Trophoblast cell (in vitro differentiated cells and primary cell): Measurements from ENCODE around the gene GAPDH.

Source experiments
- DNase-seq, 2 donors: peaks; one replicate each; pipeline ENCODE4 v3.0.0-alpha.2; 2016
- H2AFZ ChIP-seq: 2 replicates; pipeline ENCODE4 v1.6.1; 2013; ENCODE audit warnings: low read length, moderate library complexity, mild to moderate bottlenecking; ENCODE audit not compliant: insufficient read depth, poor library complexity
- H2AK5ac ChIP-seq: 2 replicates; pipeline ENCODE4 v1.6.1; 2013; ENCODE audit warnings: mild to moderate bottlenecking, low read length
- H2BK120ac ChIP-seq: 2 replicates; pipeline ENCODE4 v1.6.1; 2013; ENCODE audit warnings: low read length, mild to moderate bottlenecking, moderate library complexity; ENCODE audit not compliant: insufficient read depth, poor library complexity
- H2BK12ac ChIP-seq: 2 replicates; pipeline ENCODE4 v1.6.1; 2013; ENCODE audit warnings: mild to moderate bottlenecking, low read length, moderate library complexity
- H2BK5ac ChIP-seq: 2 replicates; pipeline ENCODE4 v1.6.1; 2013; ENCODE audit warnings: low read length, low read depth, moderate library complexity, mild to moderate bottlenecking; ENCODE audit not compliant: poor library complexity
- H3K14ac ChIP-seq: 2 replicates; pipeline ENCODE4 v1.6.1; 2013; ENCODE audit warnings: mild to moderate bottlenecking, low read length
- H3K18ac ChIP-seq: 2 replicates; pipeline ENCODE4 v1.6.1; 2013; ENCODE audit warnings: mild to moderate bottlenecking, low read length
- H3K23ac ChIP-seq: 2 replicates; pipeline ENCODE4 v1.6.1; 2013; ENCODE audit warnings: low read length
- H3K27ac ChIP-seq: 2 replicates; pipeline ENCODE4 v1.5.1; 2013; ENCODE audit warnings: low read depth, mild to moderate bottlenecking, inconsistent platforms, low read length, moderate library complexity
- H3K27me3 ChIP-seq: 2 replicates; pipeline ENCODE4 v1.6.1; 2013; ENCODE audit warnings: inconsistent platforms, mild to moderate bottlenecking, low read length, moderate library complexity; ENCODE audit not compliant: insufficient read depth
- H3K36me3 ChIP-seq, 2 experiments: 1 replicate in 1 of 2; 2 replicates in 1 of 2; pipeline ENCODE4 v1.6.1; 2013; ENCODE audit warnings: low read length in 2 of 2, mild to moderate bottlenecking in 2 of 2, moderate library complexity in 1 of 2; ENCODE audit not compliant: insufficient read depth in 2 of 2, control insufficient read depth in 1 of 2
- H3K4ac ChIP-seq: 2 replicates; pipeline ENCODE4 v1.6.1; 2013; ENCODE audit warnings: low read depth, mild to moderate bottlenecking, low read length, moderate library complexity
- H3K4me1 ChIP-seq, 2 experiments: 1 replicate in 1 of 2; 2 replicates in 1 of 2; pipeline ENCODE4 v1.6.1; 2013; ENCODE audit warnings: low read length in 2 of 2, mild to moderate bottlenecking in 2 of 2, moderate library complexity in 1 of 2; ENCODE audit not compliant: insufficient read depth in 2 of 2, control insufficient read depth in 1 of 2
- H3K4me2 ChIP-seq: 2 replicates; pipeline ENCODE4 v1.6.1; 2013; ENCODE audit warnings: inconsistent platforms, mild to moderate bottlenecking, low read length, moderate library complexity
- H3K4me3 ChIP-seq: 2 replicates; pipeline ENCODE4 v1.5.1; 2013; ENCODE audit warnings: mild to moderate bottlenecking, low read depth, low read length, inconsistent platforms
- H3K79me1 ChIP-seq: one replicate; pipeline ENCODE4 v1.6.1; 2013; ENCODE audit warnings: low read length
- H3K79me2 ChIP-seq: 2 replicates; pipeline ENCODE4 v1.6.1; 2013; ENCODE audit warnings: low read length, mild to moderate bottlenecking; ENCODE audit not compliant: control insufficient read depth, insufficient read depth, poor library complexity
- H3K9ac ChIP-seq: 2 replicates; pipeline ENCODE4 v1.6.1; 2013; ENCODE audit warnings: mild to moderate bottlenecking, low read length
- H3K9me3 ChIP-seq: 2 replicates; pipeline ENCODE4 v1.6.1; 2013; ENCODE audit warnings: low read depth, mild to moderate bottlenecking, control low read depth, inconsistent platforms, low read length; ENCODE audit not compliant: insufficient read depth
- H4K12ac ChIP-seq: 2 replicates; pipeline ENCODE4 v1.6.1; 2013; ENCODE audit warnings: low read depth, mild to moderate bottlenecking, low read length, moderate library complexity
- H4K8ac ChIP-seq: 2 replicates; pipeline ENCODE4 v1.6.1; 2013; ENCODE audit warnings: low read depth, mild to moderate bottlenecking, low read length, moderate library complexity
- H4K91ac ChIP-seq: one replicate; pipeline ENCODE4 v1.6.1; 2013; ENCODE audit warnings: low read depth, mild to moderate bottlenecking, low read length, moderate library complexity
- WGBS: extraction: QIAGEN DNeasy Blood & Tissue Kit; methylation state at CpG from one replicate; pipeline ENCODE4 v1.1.7; 2013; ENCODE audit warnings: missing lambda C conversion rate; ENCODE audit not compliant: insufficient read length, insufficient coverage; ENCODE audit errors: extremely low coverage; 5-methylcytosine and 5-hydroxymethylcytosine counted together

The GAPDH gene

DNA sequence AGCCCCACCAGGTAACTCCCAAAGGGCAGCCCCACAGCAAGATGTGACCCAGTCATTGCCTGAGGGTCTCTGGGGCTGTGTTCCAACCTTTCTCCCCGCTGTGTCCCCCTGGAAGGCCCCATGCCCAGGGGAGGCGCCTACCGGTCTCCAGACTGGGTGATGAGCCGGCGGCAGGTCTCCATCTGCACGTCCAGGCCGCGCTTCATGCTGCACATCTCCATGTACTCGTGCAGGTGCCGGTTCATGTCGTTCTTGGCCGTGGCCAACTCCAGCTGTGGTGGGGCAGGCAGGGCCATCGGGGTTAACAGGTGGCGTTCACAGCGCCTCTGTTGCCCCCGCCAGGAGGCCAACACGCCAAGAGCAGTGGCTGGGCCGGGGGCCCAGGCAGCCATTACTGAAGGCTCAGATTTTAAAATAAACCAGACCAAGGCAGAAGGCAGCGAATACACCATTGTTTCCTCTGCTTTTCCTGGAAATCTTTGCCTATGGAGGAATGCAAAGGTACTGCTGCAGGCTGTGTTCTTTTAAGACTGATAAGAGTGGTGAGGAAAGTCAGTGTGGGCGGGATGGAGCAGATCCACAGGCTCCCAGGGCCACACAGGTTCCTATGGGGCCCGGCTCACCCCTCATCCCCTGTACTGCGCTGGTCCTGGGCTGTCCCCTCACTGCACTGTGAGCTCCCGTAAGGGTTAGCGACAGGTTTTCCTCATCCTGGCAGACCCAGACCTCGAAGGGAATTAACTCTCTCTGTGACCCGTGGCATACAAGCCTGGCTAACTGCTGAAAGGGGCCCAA lies 7.3 kb downstream of the GAPDH start:
- Histone ChIP-seq H3K4me3 (no peak overlapping the region), H3K23ac (no peak overlapping the region), H3K79me1 (no peaks in the 10 kb centered on the region), H2BK5ac (no peak overlapping the region), H2AFZ (no peak overlapping the region), H3K4me1 (peaks cover 14% of the 10 kb centered on the region in 2 experiments), H4K12ac (peak overlapping the region; percentile 31), H3K18ac (peak overlapping the region; percentile 22), H3K4ac (no peak overlapping the region), H2BK120ac (peak overlapping the region; percentile 36), H3K27me3 (no peaks in the 10 kb centered on the region), H3K79me2 (no peaks in the 10 kb centered on the region), H3K27ac (peak overlapping the region; percentile 11), H3K4me2 (no peak overlapping the region), H3K14ac (peak overlapping the region; percentile 12), H2AK5ac (peak overlapping the region; percentile 34), H2BK12ac (peak overlapping the region; percentile 12), H3K36me3 (peaks cover 28 to 29% of the 10 kb centered on the region in 2 experiments), H4K91ac (no peak overlapping the region), H3K9me3 (peaks cover 4% of the 10 kb centered on the region), H3K9ac (no peak overlapping the region), H4K8ac (no peak overlapping the region)
- peak in 1 of 2 donors; percentile 19 for DNase-seq
- WGBS = no CpG with 5 or more reads among the region's 26 CpGs

- no peak for DNase-seq
- no peak overlapping the region for H4K8ac ChIP-seq
- H3K9me3 ChIP-seq = peaks cover 2% of the 10 kb centered on the region
- H3K27me3 ChIP-seq = no peaks in the 10 kb centered on the region
- no peak overlapping the region for H2BK5ac ChIP-seq
- H3K4me2 ChIP-seq = no peak overlapping the region
- H2AFZ ChIP-seq = no peak overlapping the region
- H3K14ac ChIP-seq = no peak overlapping the region
- no peak overlapping the region for H3K18ac ChIP-seq
- H2BK120ac ChIP-seq = no peak overlapping the region
- H4K91ac ChIP-seq = peak overlapping the region; percentile 25
- peaks cover 20% of the 10 kb centered on the region in 2 experiments for H3K36me3 ChIP-seq
- no peak overlapping the region for H3K4ac ChIP-seq
- no peak overlapping the region for H2AK5ac ChIP-seq
- H3K79me1 ChIP-seq = no peaks in the 10 kb centered on the region
- no peak overlapping the region for H3K4me3 ChIP-seq
- no CpG with 5 or more reads among the region's 13 CpGs for WGBS
- H4K12ac ChIP-seq = no peak overlapping the region
- peak overlapping the region; percentile 11 for H3K27ac ChIP-seq
- H2BK12ac ChIP-seq = peak overlapping the region; percentile 25
- no peak overlapping the region for H3K9ac ChIP-seq
- no peaks in the 10 kb centered on the region for H3K79me2 ChIP-seq
- no peak overlapping the region for H3K23ac ChIP-seq
- H3K4me1 ChIP-seq = peaks cover 13 to 14% of the 10 kb centered on the region in 2 experiments
These were observed 8.1 kb downstream of the GAPDH start for GRCh38 chr12:6542209-6543009.

DNA sequence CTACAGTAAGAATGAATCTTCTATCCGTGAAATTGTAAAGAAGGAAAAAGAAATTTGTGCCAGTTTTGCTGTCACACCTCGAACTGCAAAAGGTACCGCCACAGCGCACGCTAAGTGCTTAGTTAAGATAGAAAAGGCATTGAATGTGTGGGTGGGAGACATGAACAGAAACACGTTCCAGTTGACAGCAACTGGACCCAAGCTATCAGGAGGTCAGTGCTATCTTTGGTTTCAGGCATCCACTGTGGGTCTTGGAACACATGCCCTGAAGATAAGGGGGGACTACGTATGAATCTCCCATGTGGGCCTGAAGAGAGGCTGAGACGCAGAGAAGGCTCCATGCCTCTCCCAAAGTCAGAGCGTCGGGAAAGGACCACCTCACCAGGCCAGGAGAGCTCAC lies 11.7 kb downstream of the GAPDH start:
- peaks cover 6% of the 10 kb centered on the region for H3K9me3 ChIP-seq
- no peaks in the 10 kb centered on the region for H3K27me3 ChIP-seq
- no peak overlapping the region for H4K91ac ChIP-seq
- peaks cover 2% of the 10 kb centered on the region for H3K79me1 ChIP-seq
- H3K4me3 ChIP-seq = no peak overlapping the region
- H3K18ac ChIP-seq = no peak overlapping the region
- no peak overlapping the region for H3K4me2 ChIP-seq
- H3K23ac ChIP-seq = peak overlapping the region; percentile 23
- peaks cover 18 to 21% of the 10 kb centered on the region in 2 experiments for H3K4me1 ChIP-seq
- no peak overlapping the region for H2BK120ac ChIP-seq
- H3K79me2 ChIP-seq = no peaks in the 10 kb centered on the region
- no peak overlapping the region for H4K12ac ChIP-seq
- WGBS = no CpG with 5 or more reads among the region's 10 CpGs
- no peak overlapping the region for H3K27ac ChIP-seq
- H4K8ac ChIP-seq = no peak overlapping the region
- no peak for DNase-seq
- no peak overlapping the region for H2AFZ ChIP-seq
- peaks cover 11 to 14% of the 10 kb centered on the region in 2 experiments for H3K36me3 ChIP-seq
- H2BK5ac ChIP-seq = no peak overlapping the region
- H3K14ac ChIP-seq = no peak overlapping the region
- H2AK5ac ChIP-seq = no peak overlapping the region
- no peak overlapping the region for H3K9ac ChIP-seq
- H3K4ac ChIP-seq = no peak overlapping the region
- no peak overlapping the region for H2BK12ac ChIP-seq

DNA sequence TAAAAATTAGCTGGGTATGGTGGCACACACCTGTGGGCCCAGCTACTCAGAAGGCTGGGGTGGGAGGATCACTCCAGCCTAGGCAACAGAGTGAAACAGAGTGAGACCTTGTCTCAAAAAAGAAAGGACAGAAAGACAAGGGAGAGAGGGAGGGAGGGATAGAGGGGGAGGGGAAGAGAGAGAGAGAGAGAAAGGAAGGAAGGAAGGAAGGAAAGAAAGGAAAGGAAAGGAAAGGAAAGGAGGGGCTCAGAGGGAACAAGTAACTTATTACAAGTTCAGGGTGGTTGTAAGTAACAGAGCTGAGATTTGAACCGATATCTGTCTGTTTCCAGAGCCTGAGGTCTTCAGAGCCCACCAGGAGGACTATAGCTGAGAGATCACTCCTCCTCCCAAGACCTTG lies 13.2 kb downstream of the GAPDH start:
- no peak overlapping the region for H2AFZ ChIP-seq
- H3K23ac ChIP-seq = no peak overlapping the region
- no peak overlapping the region for H3K4me2 ChIP-seq
- H3K9me3 ChIP-seq = peaks cover 6% of the 10 kb centered on the region
- H2BK12ac ChIP-seq = no peak overlapping the region
- H3K4me3 ChIP-seq = no peak overlapping the region
- H3K27ac ChIP-seq = no peak overlapping the region
- no peaks in the 10 kb centered on the region for H3K79me2 ChIP-seq
- peaks cover 2% of the 10 kb centered on the region for H3K79me1 ChIP-seq
- H4K91ac ChIP-seq = peak overlapping the region; percentile 50
- no peak overlapping the region for H3K4ac ChIP-seq
- H4K12ac ChIP-seq = no peak overlapping the region
- no peak overlapping the region for H3K9ac ChIP-seq
- H4K8ac ChIP-seq = peak overlapping the region; percentile 79
- H2BK120ac ChIP-seq = no peak overlapping the region
- no peak overlapping the region for H2AK5ac ChIP-seq
- no peak overlapping the region for H3K18ac ChIP-seq
- WGBS = no CpG with 5 or more reads among the region's 1 CpG
- peaks cover 8 to 14% of the 10 kb centered on the region in 2 experiments for H3K36me3 ChIP-seq
- H3K27me3 ChIP-seq = no peaks in the 10 kb centered on the region
- no peak overlapping the region for H3K14ac ChIP-seq
- H3K4me1 ChIP-seq = peaks cover 9 to 13% of the 10 kb centered on the region in 2 experiments
- DNase-seq = no peak
- H2BK5ac ChIP-seq = peak overlapping the region; percentile 63
